ENCODE results near the gene PTGDR. TPM values are rescaled to one million over a fixed set of nuclear protein-coding genes. Genes with fewer than 3 reads are reported as not detected.

The PTGDR gene
- total RNA-seq, 1 experiment from 2014 or later, result not detected

DNA sequence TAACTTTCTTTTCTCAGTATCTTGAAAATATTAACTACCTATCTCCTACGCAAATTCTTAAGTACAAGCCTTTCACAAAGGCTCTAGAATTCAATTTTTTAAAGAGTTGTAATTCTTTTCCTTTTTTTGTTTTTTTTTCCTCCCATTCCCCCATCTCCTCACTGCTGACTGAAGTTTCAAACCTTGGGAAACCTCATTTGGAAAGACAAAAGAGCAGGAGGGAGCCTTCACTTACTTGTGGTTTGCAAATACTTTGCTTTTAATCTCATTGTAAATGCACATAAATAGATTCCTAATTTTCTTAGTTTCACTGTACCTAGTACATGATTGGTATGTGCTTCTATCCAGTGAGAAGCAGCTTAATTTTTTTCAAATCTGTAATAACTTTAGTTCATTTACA lies 15.8 kb upstream of the PTGDR start:
- H3K4me1 ChIP-seq (ENCODE audit: control insufficient read depth, insufficient read depth, low read length), result no peaks in the 10 kb centered on the region
- H3K4me3 ChIP-seq (ENCODE audit: low read depth in 2 of 2, low read length in 2 of 2), result no peak overlapping the region
- no peak for DNase-seq (ENCODE audit: low read depth, low spot score)
- H3K36me3 ChIP-seq (ENCODE audit: control insufficient read depth, insufficient read depth, low read length), result no peaks in the 10 kb centered on the region
- ChIA-PET CTCF (no interaction called here), POLR2A (no interaction called here)
- H3K27ac ChIP-seq (ENCODE audit: low read length), result no peak overlapping the region
- H3K9me3 ChIP-seq (ENCODE audit: control insufficient read depth, insufficient read depth, low read depth, low read length), result no peaks in the 10 kb centered on the region
- ATAC-seq, result no peak
- H3K27me3 ChIP-seq (ENCODE audit: control insufficient read depth, insufficient read depth, low read length), result no peaks in the 10 kb centered on the region
- in situ Hi-C loops (cut with HindIII; ENCODE audit: low pct_unique_long_range_greater_than_20kb, low sequenced_read_pairs) (no loop called here), intact Hi-C loops (cut with micrococcal nuclease; ENCODE audit: unreplicated experiment) (no loop called here)
- TF ChIP-seq TCF7L2 (IDR thresholded peaks at IDR 0.05; ENCODE audit: low read depth, low read length), result no peak
- TF ChIP-seq POLR2AphosphoS5 (IDR thresholded peaks at IDR 0.05; ENCODE audit: low read depth, low read length), result no peak
- no peak for TF ChIP-seq SIN3A (IDR thresholded peaks at IDR 0.05; ENCODE audit: borderline replicate concordance, insufficient read depth, low read depth, low read length)
- TF ChIP-seq, protein P1, sequence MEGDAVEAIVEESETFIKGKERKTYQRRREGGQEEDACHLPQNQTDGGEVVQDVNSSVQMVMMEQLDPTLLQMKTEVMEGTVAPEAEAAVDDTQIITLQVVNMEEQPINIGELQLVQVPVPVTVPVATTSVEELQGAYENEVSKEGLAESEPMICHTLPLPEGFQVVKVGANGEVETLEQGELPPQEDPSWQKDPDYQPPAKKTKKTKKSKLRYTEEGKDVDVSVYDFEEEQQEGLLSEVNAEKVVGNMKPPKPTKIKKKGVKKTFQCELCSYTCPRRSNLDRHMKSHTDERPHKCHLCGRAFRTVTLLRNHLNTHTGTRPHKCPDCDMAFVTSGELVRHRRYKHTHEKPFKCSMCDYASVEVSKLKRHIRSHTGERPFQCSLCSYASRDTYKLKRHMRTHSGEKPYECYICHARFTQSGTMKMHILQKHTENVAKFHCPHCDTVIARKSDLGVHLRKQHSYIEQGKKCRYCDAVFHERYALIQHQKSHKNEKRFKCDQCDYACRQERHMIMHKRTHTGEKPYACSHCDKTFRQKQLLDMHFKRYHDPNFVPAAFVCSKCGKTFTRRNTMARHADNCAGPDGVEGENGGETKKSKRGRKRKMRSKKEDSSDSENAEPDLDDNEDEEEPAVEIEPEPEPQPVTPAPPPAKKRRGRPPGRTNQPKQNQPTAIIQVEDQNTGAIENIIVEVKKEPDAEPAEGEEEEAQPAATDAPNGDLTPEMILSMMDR (IDR thresholded peaks at IDR 0.05), result no peak
- TF ChIP-seq, protein P2, sequence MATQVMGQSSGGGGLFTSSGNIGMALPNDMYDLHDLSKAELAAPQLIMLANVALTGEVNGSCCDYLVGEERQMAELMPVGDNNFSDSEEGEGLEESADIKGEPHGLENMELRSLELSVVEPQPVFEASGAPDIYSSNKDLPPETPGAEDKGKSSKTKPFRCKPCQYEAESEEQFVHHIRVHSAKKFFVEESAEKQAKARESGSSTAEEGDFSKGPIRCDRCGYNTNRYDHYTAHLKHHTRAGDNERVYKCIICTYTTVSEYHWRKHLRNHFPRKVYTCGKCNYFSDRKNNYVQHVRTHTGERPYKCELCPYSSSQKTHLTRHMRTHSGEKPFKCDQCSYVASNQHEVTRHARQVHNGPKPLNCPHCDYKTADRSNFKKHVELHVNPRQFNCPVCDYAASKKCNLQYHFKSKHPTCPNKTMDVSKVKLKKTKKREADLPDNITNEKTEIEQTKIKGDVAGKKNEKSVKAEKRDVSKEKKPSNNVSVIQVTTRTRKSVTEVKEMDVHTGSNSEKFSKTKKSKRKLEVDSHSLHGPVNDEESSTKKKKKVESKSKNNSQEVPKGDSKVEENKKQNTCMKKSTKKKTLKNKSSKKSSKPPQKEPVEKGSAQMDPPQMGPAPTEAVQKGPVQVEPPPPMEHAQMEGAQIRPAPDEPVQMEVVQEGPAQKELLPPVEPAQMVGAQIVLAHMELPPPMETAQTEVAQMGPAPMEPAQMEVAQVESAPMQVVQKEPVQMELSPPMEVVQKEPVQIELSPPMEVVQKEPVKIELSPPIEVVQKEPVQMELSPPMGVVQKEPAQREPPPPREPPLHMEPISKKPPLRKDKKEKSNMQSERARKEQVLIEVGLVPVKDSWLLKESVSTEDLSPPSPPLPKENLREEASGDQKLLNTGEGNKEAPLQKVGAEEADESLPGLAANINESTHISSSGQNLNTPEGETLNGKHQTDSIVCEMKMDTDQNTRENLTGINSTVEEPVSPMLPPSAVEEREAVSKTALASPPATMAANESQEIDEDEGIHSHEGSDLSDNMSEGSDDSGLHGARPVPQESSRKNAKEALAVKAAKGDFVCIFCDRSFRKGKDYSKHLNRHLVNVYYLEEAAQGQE (IDR thresholded peaks at IDR 0.05; ENCODE audit: insufficient read depth in 1 of 2, low read depth in 2 of 2, low read length in 1 of 2), result no peak
- BruUV-seq (replicated peaks), result no TSS peak

DNA sequence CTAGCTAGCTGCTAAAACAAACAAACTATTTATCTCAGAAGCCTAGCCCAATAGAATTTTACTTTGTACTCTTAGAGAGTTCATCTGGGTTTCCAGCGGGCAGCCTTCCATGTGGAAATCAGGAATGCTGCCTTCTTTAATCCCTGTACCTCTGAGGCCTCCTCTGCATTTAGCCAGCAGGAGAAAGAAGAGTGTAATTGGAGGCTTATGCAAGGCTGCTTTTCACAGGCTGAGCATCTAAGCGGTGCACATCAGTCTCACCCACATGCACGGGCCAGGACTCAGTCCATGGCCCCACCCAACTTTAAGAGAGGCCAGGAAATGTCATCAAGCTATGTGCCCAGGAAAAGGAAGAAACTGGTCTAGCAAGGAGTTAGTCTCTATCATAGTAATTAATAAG lies 14.0 kb upstream of the PTGDR start:
- H3K27me3 ChIP-seq (ENCODE audit: control insufficient read depth, insufficient read depth, low read length), result no peaks in the 10 kb centered on the region
- H3K36me3 ChIP-seq (ENCODE audit: control insufficient read depth, insufficient read depth, low read length), result no peaks in the 10 kb centered on the region
- H3K4me3 ChIP-seq (ENCODE audit: low read depth in 2 of 2, low read length in 2 of 2), result no peak overlapping the region
- no peaks in the 10 kb centered on the region for H3K4me1 ChIP-seq (ENCODE audit: control insufficient read depth, insufficient read depth, low read length)
- no TSS peak for BruUV-seq (replicated peaks)
- H3K9me3 ChIP-seq (ENCODE audit: control insufficient read depth, insufficient read depth, low read depth, low read length), result no peaks in the 10 kb centered on the region
- ATAC-seq, result no peak
- H3K27ac ChIP-seq (ENCODE audit: low read length), result no peak overlapping the region
- in situ Hi-C loops (cut with HindIII; ENCODE audit: low pct_unique_long_range_greater_than_20kb, low sequenced_read_pairs), result no loop called here
- ChIA-PET POLR2A (no interaction called here), CTCF (no interaction called here)
- no peak for DNase-seq (ENCODE audit: low read depth, low spot score)
- intact Hi-C loops (cut with micrococcal nuclease; ENCODE audit: unreplicated experiment), result no loop called here
- TF ChIP-seq POLR2AphosphoS5 (IDR thresholded peaks at IDR 0.05; ENCODE audit: low read depth, low read length), result no peak
- no peak for TF ChIP-seq SIN3A (IDR thresholded peaks at IDR 0.05; ENCODE audit: borderline replicate concordance, insufficient read depth, low read depth, low read length)
- TF ChIP-seq, protein P1 (IDR thresholded peaks at IDR 0.05), result no peak

Measured in Panc1 (cell line).